Stomach (tissue), 9 donors: ENCODE data around the gene MEOX2. TPM values are rescaled to one million over a fixed set of nuclear protein-coding genes. Genes with fewer than 3 reads are reported as not detected.

ENCODE experiments used
- DNase-seq, 2 donors: peaks; one replicate each; pipeline versions ENCODE4 v3.0.0 to v3.0.0-alpha.2; 2013 to 2019
- H3K27ac ChIP-seq, 5 donors: fragments of 200-600 bp in 4 of 5; sonication (generic) in 4 of 5; one replicate each; pipeline ENCODE4 v1.5.1; 2013 to 2019; ENCODE audit warnings: mild to moderate bottlenecking in 1 of 5, moderate library complexity in 1 of 5
- H3K27me3 ChIP-seq, 3 donors: fragments of 200-600 bp; sonication (generic); one replicate each; pipeline ENCODE4 v1.5.1; 2017 to 2019; ENCODE audit warnings: mixed run types in 1 of 3
- H3K36me3 ChIP-seq, 4 donors: fragments of 200-600 bp; sonication (generic); 1 replicate in 3 of 4; 2 replicates in 1 of 4; pipeline ENCODE4 v1.5.1; 2016 to 2019
- H3K4me1 ChIP-seq, 4 donors: fragments of 200-600 bp; sonication (generic); one replicate each; pipeline ENCODE4 v1.5.1; 2016 to 2019
- H3K4me3 ChIP-seq, 4 donors: fragments of 200-600 bp; sonication (generic) in 3 of 4; one replicate each; pipeline ENCODE4 v1.5.1; 2016 to 2019; ENCODE audit warnings: mild to moderate bottlenecking in 1 of 4
- H3K9me3 ChIP-seq, 4 donors: fragments of 200-600 bp; sonication (generic); one replicate each; pipeline ENCODE4 v1.5.1; 2016 to 2019
- CTCF ChIP-seq, 7 experiments: fragments of 450-650 bp in 4 of 7; fragments of 200-600 bp in 3 of 7; sonication (generic) in 3 of 7; IDR thresholded peaks; one replicate each; pipeline ENCODE4 v1.5.1; 2016 to 2019; ENCODE audit warnings: antibody characterized with exemption in 7 of 7, control low read depth in 2 of 7, mild to moderate bottlenecking in 1 of 7
- EP300 ChIP-seq: sonication (generic); formaldehyde crosslinking; IDR thresholded peaks from one replicate; pipeline ENCODE4 v1.6.1; 2017; ENCODE audit warnings: antibody characterized with exemption
- POLR2A ChIP-seq, 4 donors: fragments of 450-650 bp; IDR thresholded peaks; one replicate each; pipeline ENCODE4 v1.6.1; 2016; ENCODE audit warnings: antibody characterized with exemption in 4 of 4, control low read depth in 2 of 4, mild to moderate bottlenecking in 1 of 4, moderate library complexity in 1 of 4
- POLR2AphosphoS5 ChIP-seq, 3 donors: sonication (generic); formaldehyde crosslinking; IDR thresholded peaks; one replicate each; pipeline ENCODE4 v1.6.1; 2016; ENCODE audit warnings: antibody characterized with exemption in 3 of 3
- WGBS, 5 donors: extraction: QIAGEN DNeasy Blood & Tissue Kit in 3 of 5; methylation state at CpG; one replicate each; pipeline versions ENCODE4 v1.1.5 to v1.1.7; 2013 to 2018; 5-methylcytosine and 5-hydroxymethylcytosine counted together
- intact Hi-C: fragments of 100-400 bp; cut with DNase I; formaldehyde crosslinking; loops from one replicate; pipeline ENCODE4 v1.15.1; 2023; ENCODE audit warnings: low total_unique reads
- polyA plus RNA-seq, 3 donors: library from polyadenylated mRNA; stranded (reverse); fragments of 200-250 nt; gene quantifications; one replicate each; pipeline ENCODE4 v1.2.3, GENCODE V29; 2013
- total RNA-seq, 5 donors: library from RNA; depleted of rRNA; stranded (reverse); fragments of >200 nt; gene quantifications; one replicate each; pipeline versions ENCODE4 v1.1.0 to v1.2.3, GENCODE V29; 2014 to 2016
- donor health status: healthy with polysubstance abuse.
- donor health status: Bipolar disorder and iron deficiency.
- donor health status: healthy.

MEOX2 gene
- total and polyA plus RNA-seq, 8 donors: 0.12 to 13.8 (median 0.57) TPM; not detected in 4

- H3K36me3 ChIP-seq: no peaks in the 10 kb centered on the region
- intact Hi-C loops: no loop called here
- H3K27ac ChIP-seq: no peak overlapping the region
- no peak overlapping the region for H3K4me3 ChIP-seq
- WGBS, 5 donors: 87 to 95% (median 92%) methylated on average over 2 to 3 of the region's 3 CpGs
- peaks cover 0 to 11% (median 5%) of the 10 kb centered on the region in 4 donors for H3K9me3 ChIP-seq
- TF ChIP-seq CTCF (IDR thresholded peaks at IDR 0.05) (no peak), POLR2A (IDR thresholded peaks at IDR 0.05) (no peak), EP300 (no peak), POLR2AphosphoS5 (IDR thresholded peaks at IDR 0.05) (no peak)
- H3K4me1 ChIP-seq: no peaks in the 10 kb centered on the region
- H3K27me3 ChIP-seq: no peaks in the 10 kb centered on the region
- DNase-seq: no peak
Measured at GRCh38 chr7:15643000-15643705, 43.3 kb downstream of the MEOX2 start.

DNA sequence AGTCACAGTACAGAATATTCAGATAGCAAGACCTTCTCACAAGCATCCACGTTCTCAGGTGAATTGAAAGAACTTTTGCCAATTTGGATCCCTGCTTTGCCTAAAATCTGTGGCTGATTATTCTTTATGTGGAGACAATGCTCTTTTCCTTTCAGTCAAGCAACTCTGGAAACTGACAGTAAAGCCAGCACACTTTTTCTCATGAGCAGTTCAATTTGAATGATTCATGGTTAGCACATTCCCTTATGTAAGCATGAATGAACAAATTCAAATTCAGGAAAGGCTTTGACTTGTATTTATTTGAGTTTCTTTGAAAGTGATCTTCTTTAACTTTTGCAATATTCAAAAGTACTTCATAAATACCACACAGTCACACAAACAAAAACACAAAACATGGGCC is 57.6 kb downstream of the MEOX2 start:
- Histone ChIP-seq H3K4me1 (no peaks in the 10 kb centered on the region), H3K36me3 (no peaks in the 10 kb centered on the region), H3K9me3 (no peaks in the 10 kb centered on the region), H3K27me3 (no peaks in the 10 kb centered on the region), H3K27ac (no peak overlapping the region), H3K4me3 (no peak overlapping the region)
- intact Hi-C loops: no loop called here
- no peak for TF ChIP-seq POLR2A (IDR thresholded peaks at IDR 0.05)
- TF ChIP-seq CTCF (IDR thresholded peaks at IDR 0.05): no peak
- TF ChIP-seq POLR2AphosphoS5 (IDR thresholded peaks at IDR 0.05): no peak
- TF ChIP-seq EP300: no peak
- DNase-seq: no peak
- 43 to 68% (median 61%) methylated on average over 1 of the region's 1 CpG for WGBS, 5 donors

GRCh38 chr7:15626041-15626440 is 60.4 kb downstream of the MEOX2 start:
- TF ChIP-seq POLR2AphosphoS5 (IDR thresholded peaks at IDR 0.05): no peak
- TF ChIP-seq POLR2A (IDR thresholded peaks at IDR 0.05): no peak
- TF ChIP-seq CTCF (IDR thresholded peaks at IDR 0.05): no peak
- TF ChIP-seq EP300: no peak
- Histone ChIP-seq H3K27ac (no peak overlapping the region), H3K4me1 (no peaks in the 10 kb centered on the region), H3K4me3 (no peak overlapping the region), H3K36me3 (no peaks in the 10 kb centered on the region), H3K9me3 (no peaks in the 10 kb centered on the region), H3K27me3 (no peaks in the 10 kb centered on the region)
- WGBS, 5 donors: 82 to 94% (median 83%) methylated on average over 1 of the region's 1 CpG
- DNase-seq: no peak
- intact Hi-C loops: no loop called here

DNA sequence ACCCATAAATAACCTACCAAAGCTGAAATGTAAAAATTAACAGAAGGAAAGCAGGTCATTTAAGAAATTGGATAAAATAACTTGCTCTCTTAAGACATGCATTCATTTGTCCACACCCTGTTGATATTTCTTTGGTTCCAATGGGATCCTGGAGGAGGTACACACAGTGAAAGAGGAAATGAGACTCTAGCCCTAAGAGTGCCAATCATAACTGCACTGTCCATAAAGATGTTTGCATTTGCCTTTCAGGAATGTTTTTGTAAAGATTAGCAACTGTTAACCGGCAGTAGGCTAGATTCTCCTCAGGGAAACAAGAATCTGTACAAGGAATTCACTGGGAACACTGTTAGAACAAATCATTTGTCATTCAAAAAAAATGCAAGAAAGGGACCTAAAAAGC is 61.0 kb downstream of the MEOX2 start:
- H3K4me1 ChIP-seq: no peaks in the 10 kb centered on the region
- TF ChIP-seq CTCF (IDR thresholded peaks at IDR 0.05) (no peak), POLR2AphosphoS5 (IDR thresholded peaks at IDR 0.05) (no peak), POLR2A (IDR thresholded peaks at IDR 0.05) (no peak), EP300 (no peak)
- 27 to 55% (median 48%) methylated on average over 1 of the region's 1 CpG for WGBS, 5 donors
- no peak for DNase-seq
- intact Hi-C loops: no loop called here
- no peak overlapping the region for H3K27ac ChIP-seq
- H3K36me3 ChIP-seq: no peaks in the 10 kb centered on the region
- no peak overlapping the region for H3K4me3 ChIP-seq
- H3K27me3 ChIP-seq: no peaks in the 10 kb centered on the region
- no peaks in the 10 kb centered on the region for H3K9me3 ChIP-seq
